Activated naive CD4-positive, alpha-beta T cell treated with anti-CD3 and anti-CD28 coated beads for 36 hours (primary cell): ENCODE measurements around the gene AFF3. TPM values are rescaled to one million over a fixed set of nuclear protein-coding genes. Genes with fewer than 3 reads are reported as not detected.
"Not testable (repeated sequence)": the region's sequence is repeated elsewhere in the genome, so short reads cannot be mapped to it uniquely, and the experiment has no call there.

Experiments used
- CTCF ChIA-PET: fragments of 350-600 bp; sonication (Branson Sonifier 250); formaldehyde crosslinking; loops from one replicate; lab custom pipeline; 2021; ENCODE audit warnings: antibody characterized with exemption; lab: Charles Lee
- DNase-seq: peaks from one replicate; pipeline ENCODE4 v3.0.0-alpha.2; 2020
- H3K27ac Mint-ChIP-seq: one replicate; pipeline ENCODE4 v1.8.0; 2021; ENCODE audit warnings: mild to moderate bottlenecking, mixed read lengths
- H3K27me3 Mint-ChIP-seq: one replicate; pipeline ENCODE4 v1.8.0; 2021; ENCODE audit warnings: low read depth, mixed read lengths
- H3K36me3 Mint-ChIP-seq: one replicate; pipeline ENCODE4 v1.8.0; 2021; ENCODE audit warnings: low read depth, mixed read lengths
- H3K4me1 Mint-ChIP-seq: one replicate; pipeline ENCODE4 v1.8.0; 2021; ENCODE audit warnings: low read depth, mixed read lengths
- H3K4me3 Mint-ChIP-seq: one replicate; pipeline ENCODE4 v1.8.0; 2021; ENCODE audit warnings: mild to moderate bottlenecking, moderate library complexity, mixed read lengths
- H3K9me3 Mint-ChIP-seq: one replicate; pipeline ENCODE4 v1.8.0; 2021; ENCODE audit warnings: mixed read lengths
- intact Hi-C: fragments of 100-400 bp; cut with micrococcal nuclease; formaldehyde crosslinking; loops from one replicate; pipeline ENCODE4 v1.15.1; 2023
- total RNA-seq, 2 experiments: library from RNA; stranded (reverse); gene quantifications; one replicate each; pipeline ENCODE4 v1.2.3, GENCODE V29; 2021

The AFF3 gene
- total RNA-seq, 2 experiments from 2014 or later: 1.5 to 2.1 TPM

DNA sequence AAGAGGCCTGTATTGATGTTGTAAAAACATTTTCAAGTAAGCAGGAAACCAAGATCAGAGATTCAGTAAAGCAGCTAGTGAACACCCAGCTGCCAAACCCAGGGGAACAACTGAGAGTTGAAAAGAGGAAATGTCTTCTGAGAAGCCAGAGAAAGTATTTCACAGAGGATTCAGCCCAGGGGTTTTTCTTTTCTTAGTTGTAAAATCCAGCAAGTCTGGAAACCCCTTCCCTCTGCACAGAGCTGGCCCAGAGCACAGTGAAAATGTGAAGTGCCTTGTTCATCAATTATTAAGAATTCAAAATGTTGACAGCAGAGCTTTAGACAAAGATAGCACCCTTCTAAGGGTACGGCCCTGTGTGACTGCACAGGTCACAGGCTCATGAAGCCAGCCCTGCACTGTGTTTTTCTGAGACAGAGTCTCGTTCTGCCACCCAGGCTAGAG is 28.4 kb downstream of the AFF3 start:
- Mint-ChIP-seq H3K27ac (peak overlapping the region; percentile 1), H3K27me3 (no peaks in the 10 kb centered on the region), H3K4me3 (no peak overlapping the region), H3K36me3 (peaks cover 6% of the 10 kb centered on the region), H3K4me1 (peaks cover 24% of the 10 kb centered on the region), H3K9me3 (peaks cover 9% of the 10 kb centered on the region)
- intact Hi-C loops: loop anchor here (2.0 to 5.0 kb wide), 2 partner anchors 25 to 123 kb away; no protein-coding TSS in a partner anchor
- DNase-seq: no peak
- CTCF ChIA-PET: no interaction called here

DNA sequence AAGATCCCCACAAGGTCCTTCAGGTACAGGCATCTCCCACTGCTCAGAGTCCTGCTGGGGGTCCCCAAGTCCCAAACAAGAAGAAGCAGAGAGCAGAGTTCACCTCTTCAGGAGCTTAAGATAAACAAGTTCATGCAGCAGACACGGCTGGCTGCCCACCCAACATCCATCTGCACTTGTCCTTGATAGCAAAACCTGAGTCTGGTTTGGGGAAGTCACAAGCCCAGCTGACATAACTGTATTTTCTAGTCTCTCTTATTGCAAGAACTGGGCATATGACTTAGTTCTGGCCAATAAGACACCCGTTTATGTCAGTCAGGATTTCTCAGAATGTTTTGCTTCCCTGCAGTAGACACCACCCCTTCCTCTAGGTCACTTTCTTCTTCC is 31.8 kb downstream of the AFF3 start:
- Mint-ChIP-seq H3K4me3 (no peak overlapping the region), H3K9me3 (peaks cover 1% of the 10 kb centered on the region), H3K27ac (no peak overlapping the region), H3K4me1 (peaks cover 30% of the 10 kb centered on the region), H3K27me3 (peaks cover 8% of the 10 kb centered on the region), H3K36me3 (no peaks in the 10 kb centered on the region)
- no peak for DNase-seq
- CTCF ChIA-PET: no interaction called here
- intact Hi-C loops: loop anchor here (5.0 kb wide), 1 partner anchor 127 kb away; no protein-coding TSS in a partner anchor

DNA sequence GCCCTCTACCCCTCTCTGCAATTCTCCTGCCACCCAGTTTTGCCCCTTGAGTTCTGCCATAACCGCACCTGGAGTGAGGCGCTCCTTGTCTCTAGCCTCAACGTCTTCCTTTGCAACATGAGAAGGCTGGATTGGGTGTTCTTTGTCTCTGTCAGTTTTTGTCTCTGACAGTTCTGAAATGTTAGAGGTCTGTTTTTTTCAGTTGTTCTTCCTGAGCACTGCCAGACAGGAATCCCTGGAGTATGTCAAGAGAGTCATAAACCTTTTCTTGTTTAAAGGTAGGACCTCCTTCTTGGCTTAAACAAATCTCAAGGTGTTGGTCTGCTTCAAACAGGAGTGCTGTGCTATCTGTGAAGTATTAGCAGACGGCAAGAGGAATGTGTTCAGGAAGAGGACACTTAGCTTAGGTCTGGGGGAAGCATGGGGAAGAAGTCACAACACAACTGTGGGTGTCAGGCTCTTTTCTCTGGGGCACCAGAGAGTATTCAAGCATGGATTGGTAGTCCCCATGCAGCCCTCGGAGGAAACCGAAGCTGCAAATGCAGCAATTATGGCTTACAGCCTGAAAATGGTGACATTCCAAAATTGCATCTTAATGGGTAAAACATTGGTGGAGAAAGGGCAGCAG is 32.3 kb downstream of the AFF3 start:
- DNase-seq: no peak
- Mint-ChIP-seq H3K4me3 (no peak overlapping the region), H3K4me1 (peaks cover 33% of the 10 kb centered on the region), H3K36me3 (no peaks in the 10 kb centered on the region), H3K27me3 (peaks cover 11% of the 10 kb centered on the region), H3K9me3 (no peaks in the 10 kb centered on the region), H3K27ac (no peak overlapping the region)
- CTCF ChIA-PET: no interaction called here
- intact Hi-C loops: loop anchor here (5.0 kb wide), 1 partner anchor 127 kb away; no protein-coding TSS in a partner anchor

DNA sequence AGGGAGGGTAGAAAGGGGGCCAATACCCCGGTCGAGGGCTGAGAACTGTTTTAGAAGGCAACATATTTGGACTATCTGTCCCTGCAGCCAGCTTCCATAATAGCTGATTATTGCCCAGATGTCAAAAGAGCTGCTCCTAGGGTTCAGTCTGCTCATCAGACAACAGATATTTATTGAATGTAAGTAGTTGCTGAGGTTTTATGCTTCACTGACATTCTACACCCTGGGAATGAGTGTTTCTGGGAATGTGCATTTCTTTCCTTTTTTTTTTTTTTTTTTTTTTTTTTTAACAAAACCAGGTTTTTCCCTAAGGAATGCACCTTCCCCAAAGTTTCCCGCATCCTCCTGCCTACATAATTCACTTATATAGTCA is 33.8 kb downstream of the AFF3 start:
- H3K9me3 Mint-ChIP-seq, intact Hi-C loops, H3K36me3 Mint-ChIP-seq, CTCF ChIA-PET, H3K4me3 Mint-ChIP-seq, H3K27ac Mint-ChIP-seq, DNase-seq: not testable (repeated sequence)
- H3K27me3 Mint-ChIP-seq: peaks cover 11% of the 10 kb centered on the region
- H3K4me1 Mint-ChIP-seq: peaks cover 22% of the 10 kb centered on the region

DNA sequence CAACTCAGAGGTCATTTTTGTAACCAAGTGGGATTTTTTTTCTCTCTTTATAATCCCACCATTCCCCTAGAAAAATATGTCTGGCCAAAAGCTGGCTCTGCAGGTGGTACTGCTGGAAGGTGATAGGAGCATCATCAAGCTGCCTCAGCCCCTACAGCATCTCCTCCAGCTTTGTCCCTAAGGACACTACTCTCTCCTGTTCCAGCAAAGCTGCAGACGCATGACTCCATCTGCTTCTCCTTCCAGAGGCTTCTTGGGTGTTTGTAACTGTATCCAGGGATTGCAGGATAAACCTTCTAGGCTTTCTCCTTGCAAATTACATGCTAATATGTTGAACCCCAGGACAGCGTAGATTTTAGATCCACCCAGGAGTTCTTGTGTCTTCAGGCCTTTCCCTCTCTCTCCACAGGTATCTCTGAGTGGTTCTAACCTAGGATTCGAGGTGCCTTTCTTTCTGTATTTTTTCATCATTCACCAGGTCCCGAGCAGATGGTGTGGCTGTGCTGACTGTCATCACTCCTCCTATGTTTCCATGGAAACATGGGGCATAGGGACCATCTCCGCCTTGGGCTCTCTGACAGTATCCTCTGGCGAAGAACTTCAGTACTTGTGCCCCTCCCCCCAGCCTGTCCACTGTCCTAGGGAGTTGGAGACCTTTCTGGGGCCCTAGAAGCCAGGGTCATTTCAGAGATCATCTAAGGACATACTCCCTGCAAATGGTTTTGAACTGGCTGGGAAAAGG is 34.3 kb downstream of the AFF3 start:
- peaks cover 11% of the 10 kb centered on the region for H3K27me3 Mint-ChIP-seq
- no peak overlapping the region for H3K27ac Mint-ChIP-seq
- H3K36me3 Mint-ChIP-seq: no peaks in the 10 kb centered on the region
- no peak for DNase-seq
- intact Hi-C loops: no loop called here
- CTCF ChIA-PET: no interaction called here
- no peaks in the 10 kb centered on the region for H3K9me3 Mint-ChIP-seq
- H3K4me1 Mint-ChIP-seq: peaks cover 17% of the 10 kb centered on the region
- H3K4me3 Mint-ChIP-seq: no peak overlapping the region

DNA sequence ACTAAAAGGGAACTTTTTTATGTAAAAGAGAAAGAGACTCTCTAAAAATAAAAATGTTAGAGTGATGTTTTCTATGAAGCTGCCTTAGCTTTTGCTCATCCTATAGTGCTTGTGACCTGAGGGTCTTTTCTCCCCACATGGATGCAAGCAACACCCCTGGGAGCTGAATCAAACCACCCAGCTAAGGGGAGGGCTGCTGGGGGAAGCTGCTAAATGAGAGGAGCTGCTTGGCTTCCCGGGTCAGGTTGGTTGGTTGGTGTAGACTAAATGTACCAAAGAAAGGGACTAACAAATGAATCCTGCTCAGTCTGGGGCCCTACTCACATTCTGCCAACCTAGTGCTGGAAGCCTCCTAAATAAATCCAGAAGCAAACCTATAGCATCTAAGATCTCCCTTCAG is 35.0 kb downstream of the AFF3 start:
- CTCF ChIA-PET: no interaction called here
- intact Hi-C loops: no loop called here
- Mint-ChIP-seq H3K4me3 (no peak overlapping the region), H3K27me3 (peaks cover 11% of the 10 kb centered on the region), H3K9me3 (no peaks in the 10 kb centered on the region), H3K4me1 (peaks cover 10% of the 10 kb centered on the region), H3K27ac (no peak overlapping the region), H3K36me3 (no peaks in the 10 kb centered on the region)
- no peak for DNase-seq

DNA sequence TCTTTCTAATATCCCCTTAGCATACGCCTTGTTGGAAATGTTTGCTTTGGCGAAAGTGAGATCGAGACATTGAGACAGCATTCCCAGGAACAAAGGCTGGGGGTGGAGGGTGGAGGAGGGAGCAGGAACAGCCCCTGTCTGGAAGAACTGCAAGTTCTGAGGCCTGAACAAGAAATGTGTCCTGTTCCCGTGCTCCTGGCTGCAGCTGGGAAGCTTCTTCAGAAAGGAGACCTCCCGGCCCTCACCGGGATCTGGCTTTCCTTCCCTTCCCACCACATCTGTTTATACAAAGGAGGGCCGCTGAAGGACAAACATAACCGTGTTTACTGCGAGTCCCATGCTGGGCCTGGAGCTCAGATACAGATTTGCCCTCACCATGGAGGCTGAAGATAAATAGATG is 35.9 kb downstream of the AFF3 start:
- H3K27me3 Mint-ChIP-seq: peaks cover 11% of the 10 kb centered on the region
- intact Hi-C loops: no loop called here
- no peak for DNase-seq
- peaks cover 9% of the 10 kb centered on the region for H3K4me1 Mint-ChIP-seq
- CTCF ChIA-PET: no interaction called here
- H3K27ac Mint-ChIP-seq: no peak overlapping the region
- no peaks in the 10 kb centered on the region for H3K36me3 Mint-ChIP-seq
- H3K9me3 Mint-ChIP-seq: no peaks in the 10 kb centered on the region
- no peak overlapping the region for H3K4me3 Mint-ChIP-seq

DNA sequence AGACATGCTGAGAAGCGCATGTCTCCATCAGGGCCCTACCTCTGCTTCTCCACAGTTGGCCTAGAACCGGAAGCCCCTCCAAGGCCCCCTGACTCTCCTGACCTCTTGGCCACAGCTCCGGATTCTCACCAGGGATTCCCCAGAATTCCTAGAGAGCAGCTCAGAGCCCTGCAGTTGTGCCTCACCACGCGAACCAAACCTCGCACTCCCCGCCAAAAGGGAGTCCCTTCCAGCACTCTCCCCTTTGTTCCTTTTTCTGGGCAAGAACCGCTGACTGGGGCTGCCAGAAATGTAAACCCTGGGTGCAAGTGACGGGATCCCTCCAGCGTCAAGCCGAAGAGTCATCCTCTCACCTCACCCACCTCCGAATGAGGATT is 36.7 kb downstream of the AFF3 start:
- Mint-ChIP-seq H3K27ac (peak overlapping the region; percentile 50), H3K4me3 (peak overlapping the region; percentile 79), H3K9me3 (no peaks in the 10 kb centered on the region), H3K4me1 (peaks cover 11% of the 10 kb centered on the region), H3K36me3 (no peaks in the 10 kb centered on the region), H3K27me3 (peaks cover 11% of the 10 kb centered on the region)
- intact Hi-C loops: loop anchor here (2.0 kb wide), 1 partner anchor 35 kb away; no protein-coding TSS in a partner anchor
- no peak for DNase-seq
- CTCF ChIA-PET: interaction anchor here (0.7 kb wide), 1 partner anchor 10 kb away, joined by 3 read pairs; no protein-coding TSS in a partner anchor

DNA sequence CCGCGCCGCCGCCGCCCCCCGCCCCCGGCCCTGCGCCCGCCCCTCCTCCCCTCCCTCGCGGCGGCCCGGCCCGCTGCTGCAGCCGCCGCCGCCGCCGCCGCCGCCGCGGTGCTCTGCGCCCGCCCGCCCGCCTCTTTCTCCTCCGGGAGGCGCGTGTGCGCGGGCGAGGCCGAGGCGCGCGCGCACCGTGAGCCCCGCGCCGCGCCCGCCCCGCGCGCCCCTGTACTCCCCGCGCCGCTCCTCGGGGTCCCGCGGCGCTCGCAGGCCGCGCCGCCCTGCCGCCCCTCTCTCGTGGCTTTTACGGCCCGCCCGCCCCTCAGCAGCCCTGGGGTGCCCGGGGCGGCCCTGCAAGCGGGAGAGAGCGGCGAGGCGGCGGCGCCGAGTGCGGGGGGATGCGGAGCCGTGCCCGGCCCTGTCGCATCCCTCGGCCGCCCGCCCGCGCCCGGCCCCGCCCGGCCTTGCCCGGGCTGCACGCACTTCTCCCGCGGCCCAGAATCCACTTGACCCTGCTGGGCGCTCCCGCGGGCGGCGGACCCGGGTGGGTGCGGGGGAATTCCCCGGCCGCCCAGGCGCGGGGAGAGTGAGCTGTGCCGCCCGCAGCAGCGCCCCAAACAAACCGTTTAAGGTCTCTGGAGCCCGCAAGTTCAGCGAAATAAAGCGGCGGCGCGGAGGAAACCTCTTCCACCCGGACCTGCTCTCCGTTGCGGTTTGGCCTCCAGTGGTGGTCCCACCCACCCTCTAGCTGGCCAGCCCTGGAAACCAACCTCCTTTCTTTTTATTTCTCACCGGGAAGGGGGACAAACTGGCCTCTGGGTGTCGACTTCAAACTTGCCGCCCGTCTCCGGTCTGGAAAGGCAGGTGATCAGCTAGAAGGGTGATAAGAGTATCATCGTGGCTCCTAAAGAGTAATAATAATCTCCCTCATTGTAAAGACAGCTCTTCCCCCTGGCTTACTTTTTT is 37.4 kb downstream of the AFF3 start:
- intact Hi-C loops: loop anchor here (2.0 kb wide), 1 partner anchor 36 kb away; no protein-coding TSS in a partner anchor
- peak; percentile 15 for DNase-seq
- Mint-ChIP-seq H3K36me3 (no peaks in the 10 kb centered on the region), H3K9me3 (no peaks in the 10 kb centered on the region), H3K27me3 (peaks cover 11% of the 10 kb centered on the region), H3K4me3 (peak overlapping the region; percentile 79), H3K27ac (peak overlapping the region; percentile 50), H3K4me1 (peaks cover 14% of the 10 kb centered on the region)
- CTCF ChIA-PET: interaction anchor here (0.7 kb wide), 1 partner anchor 10 kb away, joined by 3 read pairs; no protein-coding TSS in a partner anchor

DNA sequence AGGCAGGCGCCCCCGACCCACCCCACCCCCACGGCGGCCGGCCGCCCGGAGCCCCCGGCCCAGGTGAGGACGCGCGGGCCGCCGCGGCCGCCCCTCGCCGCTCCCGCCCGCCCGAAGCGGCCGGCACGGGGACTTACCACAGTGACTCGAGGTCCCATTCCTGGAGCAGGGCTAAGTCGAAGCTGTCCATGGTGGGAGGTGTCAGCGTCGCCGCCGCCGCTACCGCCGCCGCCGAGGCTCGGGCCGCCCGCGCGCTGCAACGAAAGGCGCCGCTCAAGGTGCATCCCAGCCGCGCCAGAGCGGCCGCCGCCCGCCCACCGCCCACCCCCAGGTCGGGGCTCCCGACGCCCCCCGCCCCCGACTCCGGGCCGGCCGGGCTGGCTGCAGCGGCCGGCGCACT is 38.1 kb downstream of the AFF3 start:
- Mint-ChIP-seq H3K27me3 (peaks cover 11% of the 10 kb centered on the region), H3K4me1 (peaks cover 14% of the 10 kb centered on the region)
- CTCF ChIA-PET, H3K27ac Mint-ChIP-seq, H3K4me3 Mint-ChIP-seq, H3K36me3 Mint-ChIP-seq, H3K9me3 Mint-ChIP-seq, DNase-seq: not testable (repeated sequence)
- intact Hi-C loops: loop anchor here (2.0 kb wide), 1 partner anchor 37 kb away; no protein-coding TSS in a partner anchor

DNA sequence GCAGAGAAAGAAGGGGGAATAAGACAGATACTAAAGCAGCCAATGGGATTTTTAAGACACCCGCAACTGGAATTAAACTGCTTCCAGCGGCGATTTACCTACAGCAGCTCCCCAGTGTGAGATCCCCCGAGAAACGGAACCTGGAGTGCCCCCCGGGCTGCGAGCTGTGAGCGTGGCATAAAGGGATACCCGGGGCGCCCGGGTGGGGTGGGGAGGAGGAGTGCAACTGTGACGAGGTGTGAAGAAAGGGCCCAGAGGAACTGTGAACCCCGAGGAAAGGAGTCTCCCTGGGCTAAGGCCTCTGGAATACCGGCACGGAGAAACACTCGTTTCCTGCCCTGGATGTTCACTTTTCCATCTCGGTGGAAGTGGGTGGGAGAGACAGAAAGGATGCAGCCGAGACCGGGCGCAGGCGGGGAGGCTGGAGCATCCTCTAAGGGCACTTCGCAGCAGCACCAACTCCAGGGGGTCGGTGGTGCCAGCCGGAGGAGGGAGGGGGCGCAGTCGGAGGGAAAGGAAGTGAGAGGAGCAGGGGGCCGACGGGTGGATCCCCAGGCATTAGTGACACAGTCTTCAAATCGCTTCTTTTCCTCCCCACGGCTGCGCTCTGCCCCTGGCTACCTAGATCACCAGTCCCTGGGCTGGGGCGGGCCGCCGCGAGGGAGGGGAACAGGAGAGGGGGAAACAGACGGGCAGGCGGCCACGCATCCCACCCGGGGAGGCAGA is 38.7 kb downstream of the AFF3 start:
- intact Hi-C loops: loop anchor here (2.0 kb wide), 1 partner anchor 37 kb away; no protein-coding TSS in a partner anchor
- H3K27ac Mint-ChIP-seq, H3K36me3 Mint-ChIP-seq, DNase-seq, CTCF ChIA-PET, H3K9me3 Mint-ChIP-seq: not testable (repeated sequence)
- H3K27me3 Mint-ChIP-seq: peaks cover 11% of the 10 kb centered on the region
- peak overlapping the region; percentile 15 for H3K4me3 Mint-ChIP-seq
- peaks cover 14% of the 10 kb centered on the region for H3K4me1 Mint-ChIP-seq
